HG03025 (cell line): Measurements from ENCODE around the gene MAPK1IP1L.
"Not testable (repeated sequence)": the region's sequence is repeated elsewhere in the genome, so short reads cannot be mapped to it uniquely, and the experiment has no call there.

Source experiments
- ATAC-seq: cut with Tn5 transposase; IDR thresholded peaks from one replicate; pipeline ENCODE4 v1.9.1; 2021; ENCODE audit warnings: mild to moderate bottlenecking, moderate library complexity; ENCODE audit not compliant: unreplicated experiment, low FRiP score

The MAPK1IP1L gene

GRCh38 chr14:55053500-55053899 lies 2.1 kb downstream of the MAPK1IP1L start:
- no peak for ATAC-seq

- no peak for ATAC-seq
Observed at GRCh38 chr14:55054098-55054497, 2.7 kb downstream of the MAPK1IP1L start.

GRCh38 chr14:55057919-55058318 lies 6.5 kb downstream of the MAPK1IP1L start:
- no peak for ATAC-seq

- ATAC-seq = no peak
Observed at GRCh38 chr14:55059333-55059732, 7.9 kb downstream of the MAPK1IP1L start.

GRCh38 chr14:55062517-55063351 lies 11.3 kb downstream of the MAPK1IP1L start:
- ATAC-seq = no peak

GRCh38 chr14:55064896-55065295 lies 13.4 kb downstream of the MAPK1IP1L start:
- ATAC-seq = not testable (repeated sequence)

- ATAC-seq = no peak
Observed at GRCh38 chr14:55065411-55065810, 14.0 kb downstream of the MAPK1IP1L start.

DNA sequence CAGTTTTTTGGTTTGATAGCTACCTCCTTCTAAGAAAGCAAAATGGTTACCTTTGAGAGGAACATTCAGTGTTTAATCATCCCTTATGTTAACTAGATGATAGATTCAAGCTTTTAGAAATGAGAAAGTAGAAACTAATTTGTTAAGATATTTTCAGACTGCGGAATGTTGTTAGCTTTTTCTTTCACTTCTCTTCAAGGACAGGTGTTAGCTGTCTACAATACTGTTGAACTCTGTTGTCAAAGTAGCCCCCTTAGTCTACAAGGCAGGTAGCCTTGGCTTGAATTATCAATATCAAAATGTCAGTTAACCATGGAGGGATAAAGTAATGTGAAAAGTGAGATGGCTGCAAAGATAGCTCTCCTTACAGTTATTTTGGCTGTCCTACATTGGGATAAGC lies 14.8 kb downstream of the MAPK1IP1L start:
- ATAC-seq = no peak

GRCh38 chr14:55070981-55071411 lies 19.5 kb downstream of the MAPK1IP1L start:
- no peak for ATAC-seq

GRCh38 chr14:55071870-55072640 lies 20.6 kb downstream of the MAPK1IP1L start:
- no peak for ATAC-seq

DNA sequence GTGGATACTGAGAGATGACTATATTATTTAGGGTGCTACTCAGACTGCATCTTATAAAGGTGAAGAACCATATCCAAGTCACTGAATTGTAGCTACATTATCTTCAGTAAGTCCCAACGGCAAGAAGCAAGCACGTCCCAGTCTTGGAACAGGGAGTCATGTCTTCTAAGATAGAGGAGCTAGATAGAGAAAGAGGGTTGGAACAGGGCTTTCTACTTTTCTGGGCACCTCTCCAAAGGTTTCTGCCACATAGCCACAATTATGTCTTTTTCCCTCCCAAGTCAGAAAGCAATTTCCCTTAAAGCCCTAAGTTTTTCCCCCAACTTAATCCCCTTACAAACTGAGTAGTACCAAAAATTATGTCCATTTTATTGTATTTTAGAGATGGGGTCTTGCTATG lies 22.4 kb downstream of the MAPK1IP1L start:
- ATAC-seq = no peak

GRCh38 chr14:55074662-55075061 lies 23.2 kb downstream of the MAPK1IP1L start:
- peak; percentile 54 for ATAC-seq

- no peak for ATAC-seq
Observed at GRCh38 chr14:55075628-55076175, 24.3 kb downstream of the MAPK1IP1L start.

DNA sequence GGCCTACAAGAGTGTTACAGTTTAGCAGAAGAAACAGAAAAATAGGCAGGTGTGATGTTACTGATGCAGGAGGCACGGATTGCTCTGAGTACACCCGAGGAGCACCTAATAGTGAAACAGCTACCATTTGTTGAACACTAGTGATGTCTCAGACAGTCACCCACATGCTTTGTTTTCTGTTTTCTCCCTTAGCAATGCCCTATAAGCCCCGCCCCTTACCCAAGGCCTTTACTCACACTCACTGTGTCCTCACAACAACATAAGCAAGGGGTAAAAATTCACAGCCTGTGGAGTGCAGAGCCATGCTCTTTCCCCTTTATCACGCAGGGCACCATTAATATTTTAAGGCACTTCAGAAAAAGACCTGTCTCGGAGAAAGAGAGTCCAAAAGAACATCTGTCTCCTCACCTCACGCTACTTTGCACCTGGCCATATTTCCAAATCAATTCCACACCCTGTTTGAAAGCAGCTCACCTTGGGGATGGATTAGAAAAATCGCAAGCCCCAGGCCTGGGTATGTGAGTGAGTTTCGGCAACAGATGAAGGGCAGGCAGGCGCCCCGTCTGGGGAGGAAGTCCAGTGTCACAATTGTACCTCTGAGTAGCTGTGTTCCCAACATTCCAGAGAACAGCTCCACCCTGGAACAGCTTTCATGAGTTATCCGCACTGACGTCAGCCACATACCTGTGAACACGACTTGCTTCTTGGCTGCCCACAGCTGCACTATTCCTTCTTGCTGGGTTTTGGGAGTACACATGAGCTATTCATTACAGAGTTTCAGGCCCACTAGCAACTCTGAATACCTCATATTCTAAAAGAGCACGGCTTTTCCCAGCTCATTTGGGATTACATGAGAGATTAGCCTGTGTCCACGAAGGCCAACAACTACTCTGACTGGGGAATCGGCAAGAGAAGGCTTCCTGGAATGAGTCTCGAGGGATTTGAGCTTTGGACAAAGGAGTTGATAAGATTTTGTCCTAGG lies 26.0 kb downstream of the MAPK1IP1L start:
- ATAC-seq = no peak

DNA sequence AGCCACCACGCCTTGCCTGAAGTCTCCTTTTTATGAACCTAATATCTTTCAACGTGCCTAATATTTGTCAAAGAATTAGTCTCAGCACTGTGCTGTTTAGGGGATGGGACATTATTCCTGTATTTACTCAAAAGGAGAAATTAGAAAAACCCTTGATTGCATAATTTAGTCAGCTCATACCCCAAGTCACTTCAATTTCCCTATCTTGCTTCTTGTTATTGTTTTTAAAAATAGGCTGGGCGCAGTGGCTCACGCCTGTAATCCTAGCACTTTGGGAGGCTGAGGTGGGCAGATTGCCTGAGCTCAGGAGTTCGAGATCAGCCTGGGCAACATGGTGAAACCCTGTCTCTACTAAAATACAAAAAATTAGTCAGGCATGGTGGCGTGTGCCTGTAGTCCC lies 28.5 kb downstream of the MAPK1IP1L start:
- not testable (repeated sequence) for ATAC-seq

- no peak for ATAC-seq
Observed at GRCh38 chr14:55084401-55085059, 33.1 kb downstream of the MAPK1IP1L start.

DNA sequence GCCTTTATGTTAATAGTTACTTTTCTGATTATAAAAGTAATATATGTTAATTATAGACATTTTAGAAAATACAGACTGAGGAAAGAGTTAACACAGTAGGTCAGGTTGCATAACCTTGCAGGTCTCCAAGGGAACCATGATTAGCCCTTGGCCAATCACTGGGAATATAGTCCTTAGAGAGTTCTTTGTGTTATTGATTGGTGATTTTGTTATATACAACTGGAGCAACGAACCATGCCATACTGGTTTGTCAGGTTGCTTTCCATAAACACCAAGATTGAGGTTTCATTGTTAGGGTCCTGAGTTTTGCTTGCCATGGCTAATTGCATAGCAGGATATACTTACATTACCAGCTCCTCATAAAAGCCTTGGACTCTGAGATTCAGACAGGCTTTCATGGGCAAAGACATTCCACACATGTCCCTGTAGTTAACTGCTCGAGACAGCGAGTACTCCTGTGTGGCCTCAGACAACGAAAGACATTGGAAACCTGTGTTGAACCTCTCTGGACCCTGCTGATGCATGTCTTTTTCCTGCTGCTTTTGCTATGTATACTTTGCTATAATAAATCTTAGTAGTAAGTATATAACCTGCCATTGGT lies 33.7 kb downstream of the MAPK1IP1L start:
- no peak for ATAC-seq

DNA sequence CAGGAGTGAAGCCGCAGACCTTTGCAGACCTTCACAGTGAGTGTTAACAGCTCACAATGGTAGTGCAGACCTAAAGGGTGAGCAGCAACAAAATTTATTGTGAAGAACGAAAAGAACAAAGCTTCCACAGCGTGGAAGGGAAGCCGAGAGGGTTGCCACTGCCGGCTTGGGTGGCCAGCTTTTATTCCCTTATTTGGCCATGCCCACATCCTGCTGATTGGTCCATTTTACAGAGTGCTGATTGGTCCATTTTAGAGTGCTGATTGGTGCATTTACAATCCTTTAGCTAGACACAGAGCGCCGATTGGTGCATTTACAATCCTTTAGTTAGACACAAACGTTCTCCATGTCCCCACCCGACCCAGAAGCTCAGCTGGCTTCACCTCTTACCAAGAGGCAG lies 35.5 kb downstream of the MAPK1IP1L start:
- no peak for ATAC-seq

- ATAC-seq = no peak
Observed at GRCh38 chr14:55088356-55088755, 36.9 kb downstream of the MAPK1IP1L start.
